Activated CD8-positive, alpha-beta T cell treated with anti-CD3 and anti-CD28 coated beads, Interleukin-2, amount 10 ng/mL, durations not matched to agents 7 days and 5 days (primary cell): ENCODE results near the gene PLEKHG2. TPM values are rescaled to one million over a fixed set of nuclear protein-coding genes. Genes with fewer than 3 reads are reported as not detected.
A peak's percentile ranks its signal among the peaks of the same experiment; 100 is the strongest.
"Not testable (repeated sequence)": the region's sequence is repeated elsewhere in the genome, so short reads cannot be mapped to it uniquely, and the experiment has no call there.

Experiments
- ATAC-seq: fragments of 150-1000 bp; cut with Tn5 transposase; one replicate; pipeline ENCODE4 v1.10.0; 2021; ENCODE audit warnings: moderate library complexity
- CTCF ChIA-PET: fragments of 350-600 bp; sonication (Branson Sonifier 250); formaldehyde crosslinking; loops from one replicate; lab custom pipeline; 2021; ENCODE audit warnings: antibody characterized with exemption; lab: Charles Lee
- POLR2A ChIA-PET: fragments of 350-600 bp; sonication (Branson Sonifier 250); formaldehyde crosslinking; loops from one replicate; lab custom pipeline; 2021; ENCODE audit warnings: antibody characterized with exemption; lab: Charles Lee
- DNase-seq: peaks from one replicate; pipeline ENCODE4 v3.0.0-alpha.2; 2020
- H3K27ac Mint-ChIP-seq: one replicate; pipeline ENCODE4 v1.8.0; 2021; ENCODE audit warnings: mild to moderate bottlenecking, mixed read lengths
- H3K27me3 Mint-ChIP-seq: one replicate; pipeline ENCODE4 v1.8.0; 2021; ENCODE audit warnings: low read depth, mixed read lengths
- H3K36me3 Mint-ChIP-seq: one replicate; pipeline ENCODE4 v1.8.0; 2021; ENCODE audit warnings: low read depth, mixed read lengths
- H3K4me1 Mint-ChIP-seq: one replicate; pipeline ENCODE4 v1.8.0; 2021; ENCODE audit warnings: low read depth, mixed read lengths
- H3K4me3 Mint-ChIP-seq: one replicate; pipeline ENCODE4 v1.8.0; 2021; ENCODE audit warnings: mild to moderate bottlenecking, mixed read lengths
- H3K9me3 Mint-ChIP-seq: one replicate; pipeline ENCODE4 v1.8.0; 2022; ENCODE audit warnings: mixed read lengths; ENCODE audit not compliant: insufficient read depth
- total RNA-seq, 2 experiments: library from RNA; stranded (reverse); gene quantifications; one replicate each; pipeline ENCODE4 v1.2.3, GENCODE V29; 2021

The PLEKHG2 gene
- total RNA-seq, 2 experiments from 2014 or later = 64.4 to 68.5 TPM

DNA sequence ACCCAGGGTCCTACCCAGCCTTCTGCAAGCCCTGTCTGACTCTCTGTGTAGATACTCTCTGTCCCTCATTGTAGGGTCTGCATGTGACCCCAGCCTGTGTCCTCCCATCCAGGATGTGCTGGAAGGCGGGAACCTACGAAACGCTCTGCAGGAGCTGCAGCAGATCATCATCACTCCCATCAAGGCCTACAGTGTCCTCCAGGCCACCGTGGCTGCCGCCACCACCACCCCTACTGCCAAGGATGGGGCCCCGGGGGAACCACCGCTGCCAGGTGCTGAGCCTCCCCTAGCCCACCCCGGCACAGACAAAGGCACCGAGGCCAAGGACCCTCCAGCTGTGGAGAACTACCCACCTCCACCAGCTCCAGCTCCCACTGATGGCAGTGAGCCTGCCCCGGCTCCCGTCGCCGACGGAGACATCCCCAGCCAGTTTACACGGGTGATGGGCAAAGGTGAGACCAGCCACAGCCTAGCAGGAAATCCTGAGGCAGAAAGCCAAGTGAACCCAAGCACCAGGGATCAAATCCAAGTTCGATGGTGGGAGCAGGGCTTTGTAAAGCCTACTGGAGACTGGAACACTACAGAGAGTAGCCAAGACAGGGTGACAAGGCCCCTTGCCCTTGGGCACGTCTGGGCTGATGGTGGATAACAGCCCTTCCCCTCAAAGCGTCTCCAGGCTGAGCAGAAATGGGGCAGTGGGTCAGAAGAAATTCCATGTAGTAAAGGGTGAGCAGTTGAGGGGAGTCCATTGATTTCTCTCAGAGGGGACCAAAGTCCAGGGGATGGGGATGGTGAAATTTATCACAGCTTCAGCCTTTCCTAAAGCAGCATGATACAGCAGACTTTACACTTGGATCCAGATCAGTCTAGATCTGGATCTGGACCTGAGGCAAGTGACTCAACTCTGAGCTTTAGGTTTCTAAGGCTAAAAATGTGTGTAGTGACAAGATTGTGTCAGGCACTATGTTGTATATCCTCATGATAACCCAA lies 34.8 kb upstream of the PLEKHG2 start:
- H3K27ac Mint-ChIP-seq = no peak overlapping the region
- peaks cover 41% of the 10 kb centered on the region for H3K36me3 Mint-ChIP-seq
- no peak for ATAC-seq
- DNase-seq = no peak
- ChIA-PET POLR2A (no interaction called here), CTCF (interaction anchor here (1.0 kb wide), 1 partner anchor 34 kb away, joined by 3 read pairs; no protein-coding TSS in a partner anchor)
- no peaks in the 10 kb centered on the region for H3K4me1 Mint-ChIP-seq
- no peaks in the 10 kb centered on the region for H3K27me3 Mint-ChIP-seq
- H3K4me3 Mint-ChIP-seq = no peak overlapping the region
- H3K9me3 Mint-ChIP-seq = no peaks in the 10 kb centered on the region

DNA sequence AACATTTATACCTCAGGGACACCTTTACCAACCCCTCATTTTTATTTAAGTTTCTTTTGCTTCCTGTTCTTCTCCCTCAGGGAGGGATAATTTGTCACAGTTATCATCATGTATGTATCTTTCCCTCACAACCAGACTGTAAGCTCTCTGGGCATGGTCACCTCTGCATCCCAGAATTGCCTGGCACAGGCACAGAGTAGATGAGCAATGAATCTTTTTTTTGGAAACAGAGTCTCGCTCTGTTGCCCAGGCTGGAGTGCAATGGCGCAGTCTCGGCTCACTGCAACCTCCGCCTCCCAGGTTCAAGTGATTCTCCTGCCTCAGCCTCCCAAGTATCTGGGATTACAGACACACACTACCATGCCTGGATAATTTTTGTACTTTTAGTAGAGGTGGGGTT lies 33.1 kb upstream of the PLEKHG2 start:
- POLR2A ChIA-PET, CTCF ChIA-PET, H3K4me3 Mint-ChIP-seq, H3K4me1 Mint-ChIP-seq, H3K27me3 Mint-ChIP-seq, H3K27ac Mint-ChIP-seq, ATAC-seq, DNase-seq, H3K9me3 Mint-ChIP-seq: not testable (repeated sequence)
- peaks cover 38% of the 10 kb centered on the region for H3K36me3 Mint-ChIP-seq

- H3K4me3 Mint-ChIP-seq = no peak overlapping the region
- peaks cover 38% of the 10 kb centered on the region for H3K36me3 Mint-ChIP-seq
- no peak for ATAC-seq
- H3K9me3 Mint-ChIP-seq = no peaks in the 10 kb centered on the region
- no peaks in the 10 kb centered on the region for H3K27me3 Mint-ChIP-seq
- ChIA-PET CTCF (no interaction called here), POLR2A (no interaction called here)
- peaks cover 2% of the 10 kb centered on the region for H3K4me1 Mint-ChIP-seq
- no peak for DNase-seq
- H3K27ac Mint-ChIP-seq = no peak overlapping the region
Measured at GRCh38 chr19:39379865-39380396, 32.5 kb upstream of the PLEKHG2 start.

DNA sequence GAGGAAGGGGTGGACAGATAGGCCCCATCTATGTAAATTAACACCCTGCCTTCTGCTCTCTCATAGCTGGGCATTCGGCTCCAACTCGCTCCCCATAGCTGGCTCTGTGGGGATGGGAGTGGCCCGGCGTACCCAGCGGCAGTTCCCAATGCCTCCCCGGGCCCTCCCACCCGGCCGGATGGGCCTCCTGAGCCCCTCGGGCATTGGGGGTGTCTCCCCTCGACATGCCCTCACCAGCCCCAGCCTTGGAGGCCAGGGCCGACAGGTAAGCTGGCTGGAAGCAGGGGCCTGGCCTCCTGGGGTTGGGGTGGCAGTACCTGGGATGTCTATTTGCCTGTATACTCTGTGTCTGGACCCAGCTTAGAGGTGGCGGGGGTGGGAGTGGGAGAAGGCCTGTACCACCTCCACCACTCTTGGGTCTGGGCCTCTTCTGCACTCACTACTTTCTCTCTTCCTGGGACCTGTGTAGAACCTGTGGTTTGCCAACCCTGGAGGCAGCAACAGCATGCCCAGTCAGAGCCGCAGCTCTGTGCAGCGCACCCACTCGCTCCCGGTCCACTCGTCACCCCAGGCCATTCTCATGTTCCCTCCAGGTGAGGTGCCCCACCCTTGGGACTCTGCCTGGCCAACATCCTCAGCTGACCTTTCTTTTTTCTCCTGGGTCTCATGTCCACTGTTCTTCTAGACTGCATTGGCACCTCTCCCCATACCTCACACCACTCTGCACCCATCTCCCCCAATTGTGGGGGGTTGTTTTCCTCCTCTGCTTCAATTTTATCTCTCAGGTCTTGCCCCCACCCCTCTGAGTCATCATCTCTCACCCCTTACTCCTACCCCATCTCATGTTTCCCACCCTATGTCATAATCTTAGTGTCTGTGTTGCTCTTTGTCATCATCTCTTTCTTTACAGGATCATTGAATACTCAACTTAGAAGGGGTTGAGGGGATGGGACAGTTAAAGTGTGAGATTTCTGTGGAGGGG lies 31.7 kb upstream of the PLEKHG2 start:
- Mint-ChIP-seq H3K36me3 (peaks cover 45% of the 10 kb centered on the region), H3K4me3 (no peak overlapping the region), H3K27me3 (no peaks in the 10 kb centered on the region), H3K4me1 (peaks cover 5% of the 10 kb centered on the region), H3K27ac (no peak overlapping the region), H3K9me3 (no peaks in the 10 kb centered on the region)
- POLR2A ChIA-PET = no interaction called here
- ATAC-seq (no peak), DNase-seq (no peak)
- CTCF ChIA-PET = no interaction called here

DNA sequence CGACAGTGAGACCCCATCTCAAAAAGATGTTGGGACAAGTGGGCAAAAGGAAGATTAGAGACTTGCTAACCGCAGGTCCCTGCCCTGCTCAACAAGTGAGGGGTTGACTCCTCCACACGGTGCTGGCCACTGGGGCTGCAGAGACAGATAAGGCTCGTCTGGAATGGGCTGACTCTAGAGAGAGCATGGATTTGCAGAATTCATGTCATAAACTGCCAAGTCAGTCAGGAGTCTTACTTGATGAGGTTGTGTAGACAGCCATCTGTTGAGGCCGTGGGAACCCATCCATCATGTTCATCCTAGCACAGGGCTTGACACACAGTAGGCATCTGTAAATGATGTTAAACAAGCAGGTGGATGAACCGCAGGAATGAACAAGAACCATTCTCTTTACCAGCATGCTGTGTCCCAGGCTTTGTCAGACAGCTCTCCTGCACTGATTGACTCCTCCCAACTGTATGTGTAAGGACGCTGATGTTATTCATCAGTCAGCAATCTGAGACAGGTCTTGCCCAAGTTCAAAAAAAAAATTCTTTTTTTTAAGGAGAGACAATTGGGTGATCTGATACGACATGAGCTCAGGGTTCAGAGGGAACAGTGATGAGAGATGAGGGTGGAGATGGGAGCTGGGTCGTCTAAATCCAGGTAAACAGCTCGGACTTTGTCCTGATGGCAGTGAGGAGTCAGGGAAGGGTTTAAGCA lies 30.4 kb upstream of the PLEKHG2 start:
- peaks cover 9% of the 10 kb centered on the region for H3K4me1 Mint-ChIP-seq
- ChIA-PET CTCF (interaction anchor here (0.5 kb wide), 1 partner anchor 35 kb away, joined by 3 read pairs; no protein-coding TSS in a partner anchor), POLR2A (interaction anchor here (0.8 kb wide), 1 partner anchor 16 kb away, joined by 3 read pairs; no protein-coding TSS in a partner anchor)
- H3K27me3 Mint-ChIP-seq = no peaks in the 10 kb centered on the region
- peaks cover 51% of the 10 kb centered on the region for H3K36me3 Mint-ChIP-seq
- no peak for ATAC-seq
- no peaks in the 10 kb centered on the region for H3K9me3 Mint-ChIP-seq
- H3K4me3 Mint-ChIP-seq = no peak overlapping the region
- no peak for DNase-seq
- H3K27ac Mint-ChIP-seq = peak overlapping the region; percentile 27

DNA sequence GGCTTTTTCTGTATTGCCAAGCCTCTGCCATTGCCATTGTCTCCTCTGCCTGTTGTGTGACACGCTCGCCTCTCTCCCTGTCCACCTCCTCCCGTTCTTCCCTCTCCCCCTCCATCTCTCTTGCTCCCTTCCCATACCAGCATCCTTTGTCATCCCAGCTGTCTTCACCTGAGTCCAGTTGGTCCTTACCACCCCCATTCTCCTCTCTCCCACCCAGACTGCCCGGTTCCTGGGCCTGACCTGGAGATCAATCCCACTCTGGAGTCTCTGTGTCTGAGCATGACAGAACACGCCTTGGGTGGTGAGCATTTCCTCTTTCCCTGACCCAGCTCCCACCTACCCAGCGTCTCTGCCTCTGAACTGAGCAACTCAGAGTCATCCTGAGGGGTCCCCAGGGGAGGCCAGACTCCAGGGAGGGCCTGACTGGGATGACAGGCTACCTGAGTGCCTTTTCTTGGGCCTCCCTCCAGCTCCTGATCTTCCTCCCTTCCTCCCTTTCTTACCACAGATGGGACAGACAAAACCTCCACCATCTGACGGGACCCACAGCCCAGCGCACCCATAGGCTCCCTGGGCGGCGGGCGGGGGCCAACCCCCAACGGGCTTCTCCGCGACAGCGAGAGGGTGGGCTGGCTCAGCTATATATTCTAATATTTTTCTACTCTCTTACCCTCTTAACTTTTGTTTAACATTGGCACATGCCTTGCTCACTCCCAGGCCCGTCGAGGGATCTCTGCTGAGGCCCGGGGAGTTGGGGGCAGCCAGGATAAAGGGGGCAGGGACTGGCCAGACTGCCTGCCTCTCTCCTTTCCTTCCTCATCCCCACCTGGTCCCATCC lies 29.3 kb upstream of the PLEKHG2 start:
- Mint-ChIP-seq H3K36me3 (peaks cover 48% of the 10 kb centered on the region), H3K9me3 (no peaks in the 10 kb centered on the region), H3K4me3 (no peak overlapping the region), H3K27ac (no peak overlapping the region), H3K4me1 (peaks cover 9% of the 10 kb centered on the region), H3K27me3 (no peaks in the 10 kb centered on the region)
- ChIA-PET CTCF (interaction anchor here (0.5 kb wide), 1 partner anchor 36 kb away, joined by 3 read pairs; no protein-coding TSS in a partner anchor), POLR2A (interaction anchor here (0.8 kb wide), 1 partner anchor 14 kb away, joined by 3 read pairs; no protein-coding TSS in a partner anchor)
- no peak for DNase-seq
- ATAC-seq = no peak

- peaks cover 53% of the 10 kb centered on the region for H3K36me3 Mint-ChIP-seq
- DNase-seq (no peak), ATAC-seq (no peak)
- H3K4me3 Mint-ChIP-seq = no peak overlapping the region
- peaks cover 20% of the 10 kb centered on the region for H3K4me1 Mint-ChIP-seq
- ChIA-PET CTCF (interaction anchor here (0.6 kb wide), 1 partner anchor 159 kb away, joined by 3 read pairs; no protein-coding TSS in a partner anchor), POLR2A (no interaction called here)
- H3K27me3 Mint-ChIP-seq = no peaks in the 10 kb centered on the region
- H3K9me3 Mint-ChIP-seq = no peaks in the 10 kb centered on the region
- peak overlapping the region; percentile 60 for H3K27ac Mint-ChIP-seq
Measured at GRCh38 chr19:39384839-39385568, 27.5 kb upstream of the PLEKHG2 start.

DNA sequence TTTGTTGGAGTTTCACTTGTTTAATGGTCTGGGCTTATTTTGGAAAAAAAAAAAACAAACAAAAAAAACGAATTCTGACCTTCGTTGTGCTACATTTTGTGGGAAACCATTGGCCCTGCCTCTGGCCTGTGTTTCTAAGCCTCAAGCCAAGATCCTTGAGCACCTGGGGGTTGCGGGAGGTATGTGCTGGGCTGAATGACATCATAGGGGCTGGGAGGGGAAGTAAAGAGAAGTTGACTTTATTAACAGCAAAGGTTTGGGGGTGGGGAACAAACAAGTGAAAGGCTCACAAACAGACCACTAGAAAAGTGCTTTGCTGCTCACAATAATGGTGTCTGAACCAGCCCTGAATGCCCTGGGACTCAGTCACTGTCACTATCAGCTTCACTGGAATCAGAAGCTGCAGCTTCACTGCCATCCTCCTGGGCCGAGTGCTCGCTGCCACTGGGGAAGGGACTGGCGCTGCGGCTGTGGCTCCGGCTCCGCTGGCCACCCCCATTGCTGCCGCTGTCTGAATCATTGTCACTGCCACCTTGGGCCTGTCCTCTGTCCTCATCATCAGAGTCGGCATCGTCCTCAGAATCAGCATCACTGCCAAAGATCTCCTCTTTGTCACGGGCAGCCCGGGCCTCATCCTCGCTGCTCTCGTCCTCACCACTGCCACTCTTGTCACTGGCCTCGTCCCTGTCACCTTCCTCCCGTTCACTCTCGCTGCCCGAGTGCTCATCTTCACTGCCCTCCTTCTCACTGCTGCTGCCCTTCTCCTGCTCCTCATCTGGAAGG lies 26.6 kb upstream of the PLEKHG2 start:
- ATAC-seq = no peak
- Mint-ChIP-seq H3K27me3 (no peaks in the 10 kb centered on the region), H3K9me3 (no peaks in the 10 kb centered on the region), H3K4me1 (peaks cover 25% of the 10 kb centered on the region), H3K27ac (peak overlapping the region; percentile 20), H3K4me3 (no peak overlapping the region), H3K36me3 (peaks cover 53% of the 10 kb centered on the region)
- DNase-seq = no peak
- CTCF ChIA-PET = no interaction called here
- POLR2A ChIA-PET = no interaction called here

DNA sequence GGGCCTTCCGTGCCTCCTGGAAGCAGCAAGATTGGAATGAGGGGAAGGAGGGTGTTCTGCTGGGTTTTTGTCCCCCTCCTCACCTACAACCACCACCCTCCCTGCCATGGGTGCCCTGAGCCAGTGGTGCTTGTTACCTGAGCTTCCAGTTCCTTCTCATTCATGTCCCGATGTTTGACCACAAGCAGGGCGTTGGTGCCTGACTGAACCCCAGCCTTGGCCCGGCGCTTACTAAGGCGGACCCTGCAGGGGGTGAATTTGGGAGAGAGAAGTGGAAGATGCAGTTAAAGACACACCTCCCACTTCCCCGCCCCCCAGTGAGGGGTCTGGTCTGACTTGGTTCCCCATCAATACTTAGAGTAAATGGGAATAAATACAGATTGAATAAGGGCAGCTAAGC lies 25.9 kb upstream of the PLEKHG2 start:
- peaks cover 28% of the 10 kb centered on the region for H3K4me1 Mint-ChIP-seq
- CTCF ChIA-PET = no interaction called here
- no peaks in the 10 kb centered on the region for H3K27me3 Mint-ChIP-seq
- ATAC-seq (no peak), DNase-seq (no peak)
- POLR2A ChIA-PET = no interaction called here
- H3K4me3 Mint-ChIP-seq = no peak overlapping the region
- peaks cover 50% of the 10 kb centered on the region for H3K36me3 Mint-ChIP-seq
- no peak overlapping the region for H3K27ac Mint-ChIP-seq
- H3K9me3 Mint-ChIP-seq = no peaks in the 10 kb centered on the region
